GM18507 (cell line): ENCODE results near the gene PHF2.
"Not testable (repeated sequence)": the region's sequence is repeated elsewhere in the genome, so short reads cannot be mapped to it uniquely, and the experiment has no call there.

Experiments
- DNase-seq: peaks from one replicate; pipeline ENCODE4 v3.0.0; 2011; ENCODE audit warnings: low read depth; ENCODE audit not compliant: insufficient read length; ENCODE audit errors: extremely low spot score
- FAIRE-seq: peaks from 2 replicates; lab custom pipeline; 2011; peaks lifted over from hg19 to GRCh38; lab: Jason Lieb, UNC

Gene PHF2

DNA sequence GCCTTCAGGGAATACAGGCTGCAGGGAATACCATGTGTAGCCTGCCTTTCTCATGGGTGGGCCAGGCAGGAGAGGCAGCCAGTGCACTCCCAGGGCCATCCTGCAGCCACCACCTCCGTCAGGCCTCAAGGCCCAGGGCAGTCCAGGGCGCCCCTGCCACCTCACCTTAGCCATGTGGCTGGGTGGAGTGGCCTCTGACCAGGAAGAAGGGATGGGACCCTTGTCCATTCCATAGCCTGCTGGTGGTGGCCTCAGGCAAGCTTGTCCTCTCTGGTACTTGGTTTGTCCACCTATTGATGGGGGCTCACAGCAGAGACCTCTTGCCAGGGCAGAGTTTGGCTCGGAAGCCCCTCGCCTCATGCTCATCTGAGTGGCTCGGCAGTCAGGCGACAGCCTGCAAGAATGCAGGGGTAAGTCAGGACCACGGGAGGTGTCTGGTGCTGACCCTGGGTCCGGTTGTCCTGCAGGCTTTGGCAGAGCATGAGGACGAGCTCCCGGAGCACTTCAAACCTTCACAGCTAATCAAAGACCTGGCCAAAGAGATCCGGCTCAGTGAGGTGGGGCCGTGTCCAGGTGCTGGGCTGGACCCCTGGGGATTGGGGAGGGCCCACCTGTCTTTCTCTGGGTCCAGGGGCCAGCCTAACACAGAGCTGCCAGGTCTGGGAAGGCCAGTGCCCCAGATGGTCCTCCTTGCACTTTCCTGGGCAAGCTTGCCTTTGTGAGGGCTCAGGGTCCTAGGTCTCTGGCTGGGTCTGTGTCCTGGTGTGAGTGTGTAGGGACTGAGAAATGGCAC lies 82.9 kb downstream of the PHF2 start:
- FAIRE-seq: no peak
- DNase-seq: no peak

DNA sequence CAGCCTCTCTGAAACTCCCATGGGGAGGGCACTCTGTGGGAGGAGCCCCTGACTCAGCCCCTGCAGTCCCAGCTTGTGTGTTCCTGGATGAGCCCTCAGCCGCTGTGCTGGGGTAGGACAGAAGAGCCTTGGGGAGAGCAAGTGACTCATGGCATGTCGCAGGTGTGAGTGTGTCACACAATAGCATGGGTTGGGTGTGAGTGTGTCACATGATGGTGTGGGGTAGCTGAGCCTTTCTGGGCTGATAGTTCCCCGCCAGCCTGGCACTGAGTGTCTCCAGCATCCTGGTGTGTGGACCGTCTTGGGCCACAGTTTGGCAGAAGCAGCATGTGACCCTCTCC lies 83.4 kb downstream of the PHF2 start:
- FAIRE-seq: no peak
- DNase-seq: no peak

DNA sequence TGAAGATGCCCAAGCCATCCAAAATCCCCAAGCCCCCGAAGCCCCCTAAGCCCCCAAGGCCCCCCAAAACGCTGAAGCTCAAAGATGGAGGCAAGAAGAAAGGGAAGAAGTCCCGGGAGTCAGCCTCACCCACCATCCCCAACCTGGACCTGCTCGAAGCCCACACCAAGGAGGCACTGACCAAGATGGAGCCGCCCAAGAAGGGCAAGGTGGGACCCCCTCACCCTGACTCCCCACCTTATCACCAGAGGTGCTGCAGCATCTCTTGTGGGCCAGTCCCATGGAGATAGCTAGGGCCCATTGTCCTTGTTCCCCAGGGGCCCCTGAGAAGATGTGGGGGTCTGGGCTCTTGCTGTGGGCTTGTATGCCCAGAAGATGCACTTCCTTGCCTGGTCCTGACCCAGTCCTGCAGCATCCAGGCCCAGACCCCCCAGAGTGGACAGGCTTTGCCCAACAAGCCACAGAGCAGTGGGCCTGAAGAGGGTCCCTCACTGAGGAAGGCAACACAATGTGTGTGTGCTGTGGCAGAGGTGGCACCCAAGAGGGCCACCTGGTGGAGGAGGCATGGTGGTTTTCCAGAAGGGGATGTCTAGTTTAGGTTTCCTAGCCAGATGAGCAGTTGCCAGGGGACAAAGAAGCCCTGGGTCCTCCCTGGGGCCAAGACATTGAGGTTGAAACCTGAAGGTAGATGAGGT lies 84.1 kb downstream of the PHF2 start:
- FAIRE-seq: no peak
- DNase-seq: no peak

DNA sequence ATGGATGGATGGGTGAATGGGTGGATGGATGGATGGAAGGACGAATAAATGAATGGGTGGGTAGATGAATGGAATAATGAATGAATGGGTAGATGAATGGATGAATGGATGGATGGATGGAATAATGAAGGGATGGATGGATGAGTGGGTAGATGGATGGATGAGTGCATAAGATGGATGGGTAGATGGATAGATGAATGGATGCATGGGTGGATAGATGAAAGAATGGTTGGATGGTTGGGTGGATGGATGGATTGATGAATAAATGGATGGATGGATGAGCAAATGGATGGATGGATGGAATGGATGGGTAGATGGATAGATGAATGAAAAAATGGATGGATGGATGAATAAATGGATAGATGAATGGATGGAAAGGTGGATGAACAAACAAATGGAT lies 85.2 kb downstream of the PHF2 start:
- no peak for FAIRE-seq
- no peak for DNase-seq

DNA sequence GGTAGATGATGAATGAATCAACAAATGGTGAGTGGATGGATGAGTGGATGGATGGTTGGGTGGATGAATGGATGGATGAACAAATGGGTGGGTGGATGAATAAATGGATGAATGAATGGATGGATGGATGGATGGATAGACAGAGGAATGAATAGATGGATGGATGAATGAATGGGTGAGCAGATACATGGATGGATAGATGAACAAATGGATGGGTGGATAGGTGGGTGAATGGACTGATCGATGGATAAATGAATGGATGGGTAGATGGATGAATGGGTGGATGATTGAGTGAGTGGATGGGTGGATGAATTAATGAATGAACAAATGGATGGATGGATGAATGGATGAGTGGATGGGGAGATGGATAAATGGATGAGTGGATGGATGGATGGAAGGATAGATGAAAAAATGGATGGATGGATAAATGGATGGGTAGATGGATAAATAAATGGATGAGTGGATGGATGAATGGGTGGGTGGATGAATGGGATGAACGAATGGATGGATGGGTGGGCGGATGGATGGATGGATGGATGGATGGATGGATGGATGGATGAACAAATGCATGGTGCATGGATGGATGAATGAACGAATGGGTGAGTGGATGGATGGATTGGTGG lies 85.7 kb downstream of the PHF2 start:
- no peak for DNase-seq
- no peak for FAIRE-seq

DNA sequence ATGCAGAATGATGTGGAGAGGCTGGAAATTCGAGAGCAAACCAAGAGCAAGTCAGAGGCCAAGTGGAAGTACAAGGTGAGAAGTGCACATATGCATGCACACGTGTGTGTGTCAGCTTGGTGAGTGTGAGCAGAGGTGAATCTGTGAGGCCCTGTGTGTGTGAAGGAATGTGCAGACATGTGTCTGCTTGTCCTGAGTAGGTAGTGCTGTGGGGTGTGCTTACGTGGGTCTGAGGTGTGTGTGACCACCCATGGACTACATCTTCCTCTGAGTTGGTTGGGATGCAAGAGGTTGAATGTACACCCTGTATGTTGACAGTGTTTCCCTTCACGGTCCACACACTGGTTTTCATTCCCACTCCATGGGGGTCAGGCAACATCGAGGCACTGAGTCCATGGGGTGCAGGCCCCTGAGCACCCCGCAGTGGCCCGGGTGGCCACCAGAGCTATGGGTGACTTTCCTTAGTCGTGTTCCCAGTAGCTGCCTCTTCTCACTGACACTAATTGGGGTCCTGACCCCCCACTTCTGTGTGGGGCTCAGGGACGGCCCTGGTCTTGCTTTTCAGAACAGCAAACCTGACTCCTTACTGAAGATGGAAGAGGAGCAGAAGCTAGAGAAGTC lies 86.7 kb downstream of the PHF2 start:
- DNase-seq: no peak
- no peak for FAIRE-seq

DNA sequence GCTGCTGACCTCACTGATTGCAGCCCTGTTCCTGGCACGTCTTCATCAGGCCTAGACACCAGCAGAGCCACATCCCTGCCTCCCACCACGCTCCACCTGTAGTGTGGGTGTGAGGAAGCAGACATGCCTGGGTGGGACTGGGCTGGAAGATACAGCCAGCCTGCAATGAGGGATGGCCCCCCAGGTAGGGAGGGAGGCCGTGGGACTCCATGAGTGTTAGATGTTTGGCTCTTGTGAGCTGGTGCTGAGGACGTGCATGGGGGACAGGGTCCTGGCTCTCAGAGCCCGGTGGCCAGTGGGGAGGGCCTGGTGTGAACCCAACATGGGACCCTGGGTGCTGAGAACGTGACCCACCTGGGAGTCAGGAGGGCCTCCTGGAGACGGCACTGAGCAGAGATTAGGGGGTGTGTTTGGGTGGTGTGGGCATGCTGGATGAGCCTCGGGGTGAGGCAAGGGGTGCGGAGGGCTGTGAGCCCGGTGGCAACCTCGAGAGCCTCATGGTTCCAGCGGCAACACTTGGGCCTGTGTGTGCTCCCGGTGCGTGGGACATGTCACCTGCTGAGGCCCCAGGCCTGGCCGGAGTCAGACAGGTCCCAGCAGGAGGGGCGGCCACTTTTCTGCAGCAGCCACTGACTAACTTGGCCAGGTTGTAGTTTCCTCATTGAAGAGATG lies 87.6 kb downstream of the PHF2 start:
- no peak for FAIRE-seq
- DNase-seq: no peak

DNA sequence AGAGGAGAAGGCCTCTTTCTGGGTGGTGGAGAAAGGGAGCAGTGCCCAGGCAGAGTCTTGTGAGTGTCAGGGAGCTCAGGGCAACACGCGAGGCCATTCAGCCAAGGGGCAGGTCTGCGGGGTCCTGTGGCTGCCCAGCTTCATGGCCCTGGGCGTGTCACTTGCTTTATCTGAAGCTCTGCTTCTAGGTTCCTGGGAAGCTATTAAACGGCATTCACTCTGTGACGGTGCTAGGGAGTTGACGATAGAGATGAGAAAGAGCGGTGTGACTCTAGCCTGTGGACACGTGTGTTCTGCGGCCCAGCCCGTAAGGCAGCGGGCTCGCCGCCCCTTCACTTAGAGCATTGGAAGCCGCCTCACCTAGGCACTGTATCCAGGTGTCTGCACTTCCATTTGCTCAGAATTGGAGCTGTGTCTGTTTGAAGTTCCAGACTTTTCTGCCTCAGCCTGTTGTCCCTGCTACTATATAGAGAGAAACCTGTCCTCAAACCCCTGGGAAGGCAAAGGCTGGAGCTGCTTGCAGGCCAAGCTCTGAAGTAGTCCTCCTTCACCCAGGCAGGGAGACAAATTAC lies 88.3 kb downstream of the PHF2 start:
- no peak for FAIRE-seq
- DNase-seq: no peak

DNA sequence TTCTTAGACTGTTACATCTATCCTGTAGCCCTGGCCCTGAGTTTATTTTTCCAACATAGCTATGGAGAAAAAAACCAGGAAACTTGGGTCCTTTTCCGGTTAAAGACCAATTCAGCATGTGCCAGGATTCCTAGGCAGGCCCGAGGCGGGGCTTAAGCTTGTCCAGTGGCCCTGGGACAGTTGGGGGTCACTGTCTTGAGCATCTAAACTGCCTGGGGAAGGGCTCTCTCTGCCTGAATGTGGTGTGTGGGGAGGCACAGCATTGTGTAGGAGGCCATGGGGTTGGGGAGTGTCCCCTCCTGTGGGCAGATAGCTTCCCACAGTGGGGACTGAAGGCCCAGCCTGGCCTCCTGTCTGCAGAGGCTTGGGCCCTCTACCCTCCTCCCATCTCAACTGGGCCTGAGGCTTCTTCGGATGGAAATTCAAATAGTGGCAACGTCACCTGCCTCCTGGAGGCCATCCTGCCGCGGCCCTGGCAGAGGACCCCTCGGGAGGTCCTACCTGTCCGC lies 88.8 kb downstream of the PHF2 start:
- FAIRE-seq (no peak), DNase-seq (no peak)

DNA sequence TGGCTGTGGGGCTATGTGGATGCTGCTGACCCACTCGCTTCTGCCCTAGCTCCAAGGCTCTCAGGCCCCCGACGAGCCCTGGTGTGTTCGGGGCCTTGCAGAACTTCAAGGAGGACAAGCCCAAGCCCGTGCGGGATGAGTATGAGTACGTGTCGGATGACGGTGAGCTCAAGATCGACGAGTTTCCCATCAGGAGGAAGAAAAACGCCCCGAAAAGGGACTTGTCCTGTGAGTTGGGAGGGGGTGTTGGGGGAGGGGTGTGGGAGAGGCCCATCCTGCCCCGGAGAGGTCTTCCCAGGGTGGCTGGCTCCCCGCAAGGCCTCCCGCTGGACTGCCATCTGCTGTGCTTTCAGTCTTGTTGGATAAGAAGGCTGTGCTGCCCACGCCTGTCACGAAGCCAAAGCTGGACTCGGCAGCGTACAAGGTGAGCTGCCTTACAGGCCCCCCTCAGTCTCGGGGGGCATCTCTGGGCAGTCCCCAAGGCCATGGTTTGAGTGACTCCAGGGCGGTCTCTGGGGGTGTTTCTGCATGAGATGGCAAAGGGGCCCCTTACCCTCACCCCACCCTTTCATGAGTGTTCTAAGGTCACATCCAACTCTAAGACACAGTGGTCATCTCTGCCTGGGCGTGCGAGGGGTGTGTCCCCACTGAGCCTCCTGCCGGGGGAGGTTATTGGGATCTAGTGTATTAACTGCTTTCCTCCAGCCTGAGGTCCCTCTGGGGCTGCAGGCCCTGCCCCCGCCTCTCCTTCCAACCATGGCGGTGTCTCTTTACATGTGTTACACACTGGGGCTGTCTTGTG lies 89.5 kb downstream of the PHF2 start:
- DNase-seq (no peak), FAIRE-seq (no peak)

DNA sequence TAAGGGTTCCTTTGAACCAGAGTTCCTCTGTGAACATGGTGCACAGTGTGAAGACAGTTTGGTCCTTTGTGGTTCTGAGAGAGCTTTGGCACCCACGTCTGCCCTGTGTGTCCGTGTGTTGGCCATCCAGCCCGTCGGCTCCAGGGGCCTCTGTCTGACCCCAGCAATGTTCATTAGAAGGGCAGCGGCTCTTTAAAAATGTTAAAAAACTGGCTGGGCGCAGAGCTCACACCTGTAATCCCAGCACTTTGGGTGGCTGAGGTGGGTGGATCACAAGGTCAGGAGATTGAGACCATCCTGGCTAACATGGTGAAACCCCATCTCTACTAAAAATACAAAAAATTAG lies 90.0 kb downstream of the PHF2 start:
- FAIRE-seq: not testable (repeated sequence)

DNA sequence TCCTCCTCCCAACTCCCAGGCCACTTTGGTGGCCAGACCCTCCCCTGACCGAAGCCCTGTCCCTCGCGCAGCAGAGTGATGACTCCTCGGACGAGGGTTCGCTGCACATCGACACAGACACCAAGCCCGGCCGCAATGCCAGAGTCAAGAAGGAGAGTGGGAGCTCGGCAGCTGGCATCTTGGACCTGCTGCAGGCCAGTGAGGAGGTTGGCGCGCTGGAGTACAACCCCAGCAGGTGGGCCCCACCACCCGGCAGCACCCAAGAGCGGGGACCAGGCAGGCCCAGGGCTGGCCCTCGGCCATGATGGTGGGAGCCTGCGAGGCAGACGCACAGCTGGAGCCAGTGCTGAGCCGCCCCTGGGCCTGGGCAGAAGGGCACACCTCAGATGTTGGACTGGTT lies 90.6 kb downstream of the PHF2 start:
- no peak for FAIRE-seq

More for the DNA sequence above, 90.0 kb downstream of the PHF2 start:
- not testable (repeated sequence) for DNase-seq

DNA sequence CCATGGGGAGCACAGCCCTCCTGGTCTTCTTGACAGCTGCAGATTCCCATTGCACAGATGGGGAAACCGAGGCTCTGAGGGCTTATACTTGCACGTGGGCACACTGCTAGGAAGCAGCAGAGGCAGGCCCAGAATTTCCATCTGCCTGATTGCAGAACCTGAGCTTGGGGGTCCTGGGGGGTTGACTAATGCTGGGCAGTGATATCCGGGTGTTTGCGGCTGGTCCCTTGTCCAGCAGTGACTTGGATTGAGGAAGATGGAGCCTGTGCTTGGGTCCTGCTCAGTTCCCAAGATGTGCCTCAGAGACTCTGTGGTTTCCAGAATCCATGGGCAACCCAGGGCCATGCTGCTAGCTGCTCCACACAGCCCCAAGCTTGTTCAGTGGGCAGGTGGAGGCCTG lies 91.2 kb downstream of the PHF2 start:
- DNase-seq (no peak), FAIRE-seq (no peak)

More for the DNA sequence above, 90.6 kb downstream of the PHF2 start:
- no peak for DNase-seq

DNA sequence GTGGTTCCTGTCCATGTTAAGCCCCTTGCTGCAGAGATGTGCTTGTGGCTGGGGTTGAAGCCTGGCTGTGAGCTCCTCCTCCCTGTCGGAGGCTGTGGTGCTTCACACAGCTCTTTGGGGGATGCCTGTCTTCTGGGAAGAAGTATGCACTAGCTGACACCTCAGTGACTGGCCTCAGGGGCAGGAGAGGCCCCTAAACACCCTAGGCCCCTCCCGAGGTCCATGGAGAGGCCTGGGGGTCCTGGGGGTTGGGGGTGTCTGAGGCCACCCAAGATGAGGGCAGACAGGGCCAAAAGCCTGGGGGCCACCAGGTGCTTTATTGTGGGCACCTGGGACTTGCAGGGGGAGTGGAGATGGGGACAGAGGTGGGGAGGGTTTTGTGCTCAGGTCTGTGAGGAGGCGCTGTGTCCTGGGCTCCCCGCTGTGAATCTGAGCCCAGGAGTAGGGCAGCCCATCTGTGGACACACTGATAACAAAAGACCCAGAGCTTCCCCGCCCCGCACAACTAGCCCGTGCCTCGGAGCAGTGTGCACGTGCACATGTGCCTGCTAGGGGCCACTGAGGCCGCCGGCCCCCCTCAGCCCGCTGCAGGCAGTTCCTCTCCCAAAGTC lies 92.0 kb downstream of the PHF2 start:
- DNase-seq (no peak), FAIRE-seq (no peak)

DNA sequence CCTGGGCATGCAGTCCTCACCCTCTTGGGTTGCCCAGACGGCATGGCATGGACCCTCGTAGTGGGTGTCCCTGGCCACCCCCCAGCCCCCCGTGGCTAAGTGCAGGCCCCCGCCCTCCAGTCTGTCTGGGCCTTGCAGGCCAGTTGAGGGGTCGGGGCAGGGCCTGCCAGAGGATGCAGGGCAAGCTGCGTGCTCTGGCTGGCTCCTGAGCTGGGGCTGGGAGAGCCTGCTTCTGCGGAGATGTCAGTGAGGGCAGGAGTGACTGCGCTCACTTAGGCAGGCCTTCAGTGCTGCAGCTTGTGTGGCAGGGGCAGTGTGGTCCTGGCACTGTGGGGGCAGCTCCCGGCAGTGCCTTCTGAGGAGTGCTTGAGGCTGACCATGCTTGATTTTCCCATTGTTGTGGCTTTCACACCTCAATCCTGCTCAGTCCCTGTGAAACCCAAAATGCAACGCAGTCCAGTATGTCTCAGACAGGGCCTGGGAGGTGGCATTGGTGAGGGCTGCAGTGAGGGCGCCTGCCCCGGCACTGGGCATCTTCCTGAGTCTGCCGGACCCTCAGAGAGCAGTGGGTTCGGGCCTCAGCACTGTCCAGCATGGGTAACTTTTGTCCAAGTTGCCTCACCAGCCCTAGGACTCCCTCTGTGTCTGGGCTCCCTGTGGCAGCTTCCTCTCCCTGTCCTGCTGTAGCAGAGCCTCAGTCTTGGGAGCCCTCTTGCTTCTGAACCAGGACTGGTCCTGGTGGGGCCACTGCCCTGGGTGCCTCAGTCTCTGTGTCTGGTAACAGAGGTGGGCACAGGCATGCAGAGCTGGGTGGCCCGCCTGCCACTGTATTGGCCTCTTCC lies 93.0 kb downstream of the PHF2 start:
- DNase-seq: no peak
- FAIRE-seq: no peak

DNA sequence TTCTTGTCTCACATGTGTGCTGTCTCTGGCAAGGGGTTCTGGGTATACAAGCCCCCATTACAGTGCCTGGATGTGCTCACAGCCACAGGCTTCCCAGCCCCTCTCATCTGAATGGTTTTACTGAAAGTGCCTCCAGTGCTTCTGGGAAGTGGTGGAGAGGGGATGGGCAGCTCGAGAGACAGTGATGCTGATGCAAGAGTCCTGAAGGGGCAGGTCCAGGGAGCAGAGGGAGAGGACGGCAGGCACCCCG lies 93.5 kb downstream of the PHF2 start:
- DNase-seq (no peak), FAIRE-seq (no peak)

DNA sequence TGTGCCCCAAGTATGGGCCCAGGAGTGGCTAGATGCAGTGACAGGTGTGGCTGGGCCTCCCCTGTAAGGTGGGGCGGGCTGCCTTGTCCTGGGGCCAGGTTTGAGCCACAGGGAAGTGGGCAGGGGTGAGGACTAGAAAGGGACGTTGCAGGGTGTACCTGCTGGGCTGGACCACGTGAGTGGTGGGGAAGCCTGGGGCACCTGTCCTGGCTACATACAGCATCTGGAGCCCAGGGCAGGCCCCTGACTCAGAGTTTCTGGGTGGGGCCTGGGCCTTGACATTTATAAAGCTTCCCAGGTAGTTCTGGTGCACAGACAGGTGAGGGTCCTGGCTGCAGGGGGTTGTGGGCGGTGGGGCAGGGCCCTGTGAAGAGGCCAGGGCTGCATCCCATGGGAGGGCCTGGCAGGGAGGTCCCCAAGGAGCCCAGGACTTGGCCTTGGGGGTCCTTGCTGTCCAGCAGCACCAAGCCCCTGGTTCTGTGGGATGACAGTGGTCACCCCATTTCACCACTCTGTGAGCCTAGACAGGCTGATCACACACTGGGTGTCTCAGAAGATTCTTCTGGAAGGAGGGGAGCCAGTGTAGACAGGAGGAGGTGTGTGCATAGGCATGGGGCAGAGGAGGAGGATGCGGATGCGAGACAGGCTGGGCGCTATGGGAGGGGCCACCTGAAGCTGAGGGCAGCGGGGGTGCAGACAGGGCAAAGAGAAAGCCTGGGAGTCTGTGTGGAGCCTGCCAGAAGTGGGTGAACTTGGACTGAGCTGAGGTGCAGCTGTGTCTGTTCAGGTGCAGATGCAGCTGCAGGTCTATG lies 94.0 kb downstream of the PHF2 start:
- DNase-seq (no peak), FAIRE-seq (no peak)
